Nephron progenitor cell (in vitro differentiated cells): Measurements from ENCODE around the gene CPT1B.

Experiments
- DNase-seq: peaks from one replicate; pipeline ENCODE4 v3.0.0; 2021
- H3K27ac Mint-ChIP-seq: 2 replicates; pipeline ENCODE4 v1.8.0; 2021; ENCODE audit warnings: mild to moderate bottlenecking, moderate library complexity, mixed read lengths
- H3K27me3 Mint-ChIP-seq: 2 replicates; pipeline ENCODE4 v1.8.0; 2021; ENCODE audit warnings: mild to moderate bottlenecking, low read depth, mixed read lengths; ENCODE audit not compliant: poor library complexity
- H3K36me3 Mint-ChIP-seq: 2 replicates; pipeline ENCODE4 v1.8.0; 2021; ENCODE audit warnings: low read depth, mixed read lengths
- H3K4me1 Mint-ChIP-seq: 2 replicates; pipeline ENCODE4 v1.8.0; 2021; ENCODE audit warnings: mixed read lengths
- H3K4me3 Mint-ChIP-seq: 2 replicates; pipeline ENCODE4 v1.8.0; 2021; ENCODE audit warnings: mild to moderate bottlenecking, moderate library complexity, mixed read lengths
- H3K9me3 Mint-ChIP-seq: 2 replicates; pipeline ENCODE4 v1.8.0; 2021; ENCODE audit warnings: mild to moderate bottlenecking, moderate library complexity, mixed read lengths
- CTCF ChIP-seq: fragments of 200-600 bp; sonication (generic); IDR thresholded peaks from 2 replicates; pipeline ENCODE4 v1.5.0; 2021; ENCODE audit warnings: antibody characterized with exemption

Gene CPT1B

GRCh38 chr22:50625131-50625567 lies 46.9 kb upstream of the CPT1B start:
- Mint-ChIP-seq H3K9me3 (no peaks in the 10 kb centered on the region), H3K27me3 (no peaks in the 10 kb centered on the region), H3K27ac (no peak overlapping the region), H3K36me3 (no peaks in the 10 kb centered on the region), H3K4me1 (peaks cover 58% of the 10 kb centered on the region), H3K4me3 (no peak overlapping the region)
- no peak for DNase-seq
- no peak for TF ChIP-seq CTCF

- Mint-ChIP-seq H3K9me3 (no peaks in the 10 kb centered on the region), H3K27ac (no peak overlapping the region), H3K27me3 (no peaks in the 10 kb centered on the region), H3K4me1 (peaks cover 57% of the 10 kb centered on the region), H3K4me3 (no peak overlapping the region), H3K36me3 (no peaks in the 10 kb centered on the region)
- no peak for DNase-seq
- no peak for TF ChIP-seq CTCF
Measured at GRCh38 chr22:50624347-50625130, 46.3 kb upstream of the CPT1B start.

GRCh38 chr22:50622723-50623327 lies 44.6 kb upstream of the CPT1B start:
- Mint-ChIP-seq H3K4me1 (peaks cover 45% of the 10 kb centered on the region), H3K36me3 (no peaks in the 10 kb centered on the region), H3K27ac (no peak overlapping the region), H3K9me3 (no peaks in the 10 kb centered on the region), H3K27me3 (peaks cover 1% of the 10 kb centered on the region), H3K4me3 (no peak overlapping the region)
- no peak for DNase-seq
- no peak for TF ChIP-seq CTCF

GRCh38 chr22:50621948-50622722 lies 43.9 kb upstream of the CPT1B start:
- H3K4me3 Mint-ChIP-seq: peak overlapping the region; percentile 66
- H3K27me3 Mint-ChIP-seq: peaks cover 4% of the 10 kb centered on the region
- H3K36me3 Mint-ChIP-seq: no peaks in the 10 kb centered on the region
- peaks cover 45% of the 10 kb centered on the region for H3K4me1 Mint-ChIP-seq
- no peak for DNase-seq
- H3K9me3 Mint-ChIP-seq: no peaks in the 10 kb centered on the region
- no peak for TF ChIP-seq CTCF
- peak overlapping the region; percentile 4 for H3K27ac Mint-ChIP-seq

GRCh38 chr22:50621356-50621880 lies 43.2 kb upstream of the CPT1B start:
- no peaks in the 10 kb centered on the region for H3K9me3 Mint-ChIP-seq
- H3K4me3 Mint-ChIP-seq: peak overlapping the region; percentile 66
- no peak overlapping the region for H3K27ac Mint-ChIP-seq
- peaks cover 5% of the 10 kb centered on the region for H3K27me3 Mint-ChIP-seq
- peaks cover 42% of the 10 kb centered on the region for H3K4me1 Mint-ChIP-seq
- TF ChIP-seq CTCF: no peak
- no peak for DNase-seq
- no peaks in the 10 kb centered on the region for H3K36me3 Mint-ChIP-seq
